Panc1 (cell line): Measurements from ENCODE around the gene FLT1. TPM values are rescaled to one million over a fixed set of nuclear protein-coding genes. Genes with fewer than 3 reads are reported as not detected.

Source experiments
- ATAC-seq: fragments of 200-7000 bp; cut with Tn5 transposase; 2 replicates; pipeline ENCODE4 v1.9.1; 2020; ENCODE audit warnings: mild to moderate bottlenecking, moderate library complexity
- BruUV-seq: library from RNA; stranded (reverse); fragments of 400-500 nt; replicated peaks from 2 replicates; lab custom pipeline; 2021; lab: Mats Ljungman, UMichigan
- CTCF ChIA-PET: fragments of 300-600 bp; sonication (Branson Sonifier 250); formaldehyde crosslinking; loops from one replicate; lab custom pipeline; 2022; ENCODE audit warnings: antibody characterized with exemption; lab: Charles Lee
- POLR2A ChIA-PET: fragments of 300-600 bp; sonication (Branson Sonifier 250); formaldehyde crosslinking; loops from one replicate; lab custom pipeline; 2022; ENCODE audit warnings: antibody characterized with exemption; lab: Charles Lee
- DNase-seq: peaks from one replicate; pipeline ENCODE4 v3.0.0-alpha.2; 2010; ENCODE audit warnings: low read depth, low spot score
- H3K27ac ChIP-seq: 2 replicates; pipeline ENCODE4 v1.5.1; 2011; ENCODE audit warnings: mild to moderate bottlenecking, low read length, inconsistent platforms
- H3K27me3 ChIP-seq: fragments of 200-500 bp; sonication (Bioruptor generic); 2 replicates; pipeline ENCODE4 v1.6.0; 2014; ENCODE audit warnings: low read length, inconsistent platforms; ENCODE audit not compliant: control insufficient read depth, insufficient read depth
- H3K36me3 ChIP-seq: fragments of 200-500 bp; sonication (Bioruptor generic); 2 replicates; pipeline ENCODE4 v1.5.1; 2014; ENCODE audit warnings: inconsistent platforms, mild to moderate bottlenecking, low read length, moderate library complexity; ENCODE audit not compliant: control insufficient read depth, insufficient read depth
- H3K4me1 ChIP-seq: 2 replicates; pipeline ENCODE4 v1.5.1; 2011; ENCODE audit warnings: inconsistent platforms, mild to moderate bottlenecking, low read length, moderate library complexity; ENCODE audit not compliant: control insufficient read depth, insufficient read depth
- H3K4me3 ChIP-seq, 2 experiments: 2 replicates each; pipeline ENCODE4 v1.5.1; 2011 to 2012; ENCODE audit warnings: low read depth in 2 of 2, low read length in 2 of 2, mild to moderate bottlenecking in 2 of 2, inconsistent platforms in 1 of 2, moderate library complexity in 1 of 2
- H3K9me3 ChIP-seq: fragments of 200-500 bp; sonication (Bioruptor generic); 2 replicates; pipeline ENCODE4 v1.5.1; 2014; ENCODE audit warnings: low read depth, mild to moderate bottlenecking, inconsistent platforms, low read length, moderate library complexity; ENCODE audit not compliant: control insufficient read depth, insufficient read depth
- POLR2AphosphoS5 ChIP-seq: IDR thresholded peaks from 2 replicates; pipeline ENCODE4 v1.6.1; 2012; ENCODE audit warnings: mild to moderate bottlenecking, low read depth, low read length, moderate library complexity
- SIN3A ChIP-seq: IDR thresholded peaks from 2 replicates; pipeline ENCODE4 v1.6.1; 2012; ENCODE audit warnings: low read depth, mild to moderate bottlenecking, low read length, moderate library complexity, borderline replicate concordance; ENCODE audit not compliant: insufficient read depth
- TCF7L2 ChIP-seq: IDR thresholded peaks from 2 replicates; pipeline ENCODE4 v1.6.1; 2011; ENCODE audit warnings: mild to moderate bottlenecking, low read depth, low read length, inconsistent platforms
- in situ Hi-C: cut with HindIII; loops from 2 replicates; pipeline ENCODE4 v1.10.0; 2016; ENCODE audit warnings: low sequenced_read_pairs, low pct_unique_long_range_greater_than_20kb
- intact Hi-C: fragments of 100-400 bp; cut with micrococcal nuclease; formaldehyde crosslinking; loops from one replicate; pipeline ENCODE4 v1.10.0; 2022; ENCODE audit not compliant: unreplicated experiment
- total RNA-seq: library from RNA; stranded (reverse); gene quantifications from one replicate; pipeline ENCODE4 v1.2.1, GENCODE V29; 2021; ENCODE audit not compliant: unreplicated experiment
- TF ChIP-seq, protein P1 (sequence below), 2 experiments: IDR thresholded peaks; 2 replicates each; pipeline ENCODE4 v1.6.1; 2011 to 2012; ENCODE audit warnings: low read depth in 2 of 2, control low read depth in 1 of 2, low read length in 1 of 2, mild to moderate bottlenecking in 1 of 2, moderate library complexity in 1 of 2; ENCODE audit not compliant: insufficient read depth in 1 of 2
- TF ChIP-seq, protein P2 (sequence below): fragments of 450-650 bp; IDR thresholded peaks from 2 replicates; pipeline ENCODE4 v1.5.1; 2017; ENCODE audit warnings: mild to moderate bottlenecking

Gene FLT1
- total RNA-seq, 1 experiment from 2014 or later: 0.15 TPM

DNA sequence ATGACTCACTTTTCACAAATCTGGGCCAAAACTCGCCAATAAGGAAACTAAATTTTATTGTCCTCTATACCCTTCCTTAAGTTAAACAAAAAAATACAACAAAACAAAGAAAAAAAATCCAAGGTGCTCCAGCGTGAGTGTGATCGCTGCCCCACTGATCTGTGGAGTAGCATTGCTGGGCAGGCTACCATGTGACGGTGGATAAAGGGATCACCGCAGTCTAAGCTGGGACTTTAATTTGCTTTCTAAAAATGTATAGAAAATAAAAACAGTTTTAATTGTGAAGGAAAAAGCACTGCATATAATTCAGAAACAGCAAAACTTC lies 92.9 kb downstream of the FLT1 start:
- H3K27me3 ChIP-seq: no peaks in the 10 kb centered on the region
- TF ChIP-seq POLR2AphosphoS5: no peak
- TF ChIP-seq, protein P1, sequence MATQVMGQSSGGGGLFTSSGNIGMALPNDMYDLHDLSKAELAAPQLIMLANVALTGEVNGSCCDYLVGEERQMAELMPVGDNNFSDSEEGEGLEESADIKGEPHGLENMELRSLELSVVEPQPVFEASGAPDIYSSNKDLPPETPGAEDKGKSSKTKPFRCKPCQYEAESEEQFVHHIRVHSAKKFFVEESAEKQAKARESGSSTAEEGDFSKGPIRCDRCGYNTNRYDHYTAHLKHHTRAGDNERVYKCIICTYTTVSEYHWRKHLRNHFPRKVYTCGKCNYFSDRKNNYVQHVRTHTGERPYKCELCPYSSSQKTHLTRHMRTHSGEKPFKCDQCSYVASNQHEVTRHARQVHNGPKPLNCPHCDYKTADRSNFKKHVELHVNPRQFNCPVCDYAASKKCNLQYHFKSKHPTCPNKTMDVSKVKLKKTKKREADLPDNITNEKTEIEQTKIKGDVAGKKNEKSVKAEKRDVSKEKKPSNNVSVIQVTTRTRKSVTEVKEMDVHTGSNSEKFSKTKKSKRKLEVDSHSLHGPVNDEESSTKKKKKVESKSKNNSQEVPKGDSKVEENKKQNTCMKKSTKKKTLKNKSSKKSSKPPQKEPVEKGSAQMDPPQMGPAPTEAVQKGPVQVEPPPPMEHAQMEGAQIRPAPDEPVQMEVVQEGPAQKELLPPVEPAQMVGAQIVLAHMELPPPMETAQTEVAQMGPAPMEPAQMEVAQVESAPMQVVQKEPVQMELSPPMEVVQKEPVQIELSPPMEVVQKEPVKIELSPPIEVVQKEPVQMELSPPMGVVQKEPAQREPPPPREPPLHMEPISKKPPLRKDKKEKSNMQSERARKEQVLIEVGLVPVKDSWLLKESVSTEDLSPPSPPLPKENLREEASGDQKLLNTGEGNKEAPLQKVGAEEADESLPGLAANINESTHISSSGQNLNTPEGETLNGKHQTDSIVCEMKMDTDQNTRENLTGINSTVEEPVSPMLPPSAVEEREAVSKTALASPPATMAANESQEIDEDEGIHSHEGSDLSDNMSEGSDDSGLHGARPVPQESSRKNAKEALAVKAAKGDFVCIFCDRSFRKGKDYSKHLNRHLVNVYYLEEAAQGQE (IDR thresholded peaks at IDR 0.05; ENCODE audit: insufficient read depth in 1 of 2, low read depth in 2 of 2, low read length in 1 of 2): no peak
- TF ChIP-seq TCF7L2: no peak
- TF ChIP-seq, protein P2, sequence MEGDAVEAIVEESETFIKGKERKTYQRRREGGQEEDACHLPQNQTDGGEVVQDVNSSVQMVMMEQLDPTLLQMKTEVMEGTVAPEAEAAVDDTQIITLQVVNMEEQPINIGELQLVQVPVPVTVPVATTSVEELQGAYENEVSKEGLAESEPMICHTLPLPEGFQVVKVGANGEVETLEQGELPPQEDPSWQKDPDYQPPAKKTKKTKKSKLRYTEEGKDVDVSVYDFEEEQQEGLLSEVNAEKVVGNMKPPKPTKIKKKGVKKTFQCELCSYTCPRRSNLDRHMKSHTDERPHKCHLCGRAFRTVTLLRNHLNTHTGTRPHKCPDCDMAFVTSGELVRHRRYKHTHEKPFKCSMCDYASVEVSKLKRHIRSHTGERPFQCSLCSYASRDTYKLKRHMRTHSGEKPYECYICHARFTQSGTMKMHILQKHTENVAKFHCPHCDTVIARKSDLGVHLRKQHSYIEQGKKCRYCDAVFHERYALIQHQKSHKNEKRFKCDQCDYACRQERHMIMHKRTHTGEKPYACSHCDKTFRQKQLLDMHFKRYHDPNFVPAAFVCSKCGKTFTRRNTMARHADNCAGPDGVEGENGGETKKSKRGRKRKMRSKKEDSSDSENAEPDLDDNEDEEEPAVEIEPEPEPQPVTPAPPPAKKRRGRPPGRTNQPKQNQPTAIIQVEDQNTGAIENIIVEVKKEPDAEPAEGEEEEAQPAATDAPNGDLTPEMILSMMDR: no peak
- TF ChIP-seq SIN3A: no peak
- H3K4me3 ChIP-seq: no peak overlapping the region
- H3K27ac ChIP-seq: no peak overlapping the region
- intact Hi-C loops (no loop called here), in situ Hi-C loops (no loop called here)
- POLR2A ChIA-PET: no interaction called here
- ATAC-seq: no peak
- BruUV-seq: no TSS peak
- CTCF ChIA-PET: no interaction called here
- no peaks in the 10 kb centered on the region for H3K9me3 ChIP-seq
- DNase-seq: no peak
- H3K4me1 ChIP-seq: no peaks in the 10 kb centered on the region
- no peaks in the 10 kb centered on the region for H3K36me3 ChIP-seq

DNA sequence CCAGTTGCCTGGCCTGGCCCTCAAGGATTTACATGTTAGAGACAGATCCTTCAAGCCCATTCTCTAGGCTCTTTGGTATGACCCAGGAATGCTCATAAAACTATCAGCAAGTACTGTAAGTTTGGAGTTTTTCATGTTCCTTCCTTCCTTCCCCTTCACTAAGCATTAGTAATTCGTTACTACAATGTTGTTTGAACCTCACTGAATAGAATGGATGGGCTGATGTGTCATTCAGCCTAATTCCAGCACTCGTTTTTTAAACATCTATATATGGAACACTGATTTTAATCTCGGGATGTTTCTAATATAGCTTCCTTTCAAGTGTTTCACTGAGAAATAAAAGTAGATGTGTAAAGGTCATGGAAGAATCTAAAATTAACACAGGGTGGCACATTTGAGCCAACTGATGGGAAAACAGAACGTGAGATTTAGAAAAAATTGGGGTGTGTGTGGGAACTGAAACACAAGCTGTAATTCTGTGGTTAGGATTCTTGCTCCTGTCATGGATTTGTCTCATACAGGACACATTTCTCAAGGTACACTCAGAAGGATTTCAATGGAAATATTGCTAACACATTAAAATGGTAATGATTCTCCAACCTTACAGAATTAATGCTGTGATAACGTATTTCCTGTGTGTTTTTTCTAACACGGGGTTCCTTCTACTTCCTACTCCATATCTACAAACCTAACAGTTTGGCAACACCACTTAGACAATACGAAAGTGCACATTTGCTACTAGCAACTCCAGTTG lies 93.4 kb downstream of the FLT1 start:
- Histone ChIP-seq H3K9me3 (no peaks in the 10 kb centered on the region), H3K4me1 (no peaks in the 10 kb centered on the region), H3K27me3 (no peaks in the 10 kb centered on the region), H3K27ac (no peak overlapping the region), H3K36me3 (no peaks in the 10 kb centered on the region), H3K4me3 (no peak overlapping the region)
- ChIA-PET CTCF (no interaction called here), POLR2A (no interaction called here)
- DNase-seq (no peak), ATAC-seq (no peak)
- intact Hi-C loops (no loop called here), in situ Hi-C loops (no loop called here)
- BruUV-seq: no TSS peak
- TF ChIP-seq, protein P2: no peak
